HG02885 (cell line): Measurements from ENCODE around the gene RHCE.
A peak's percentile ranks its signal among the peaks of the same experiment; 100 is the strongest.
"Not testable (repeated sequence)": the region's sequence is repeated elsewhere in the genome, so short reads cannot be mapped to it uniquely, and the experiment has no call there.

Source experiments
- ATAC-seq: cut with Tn5 transposase; IDR thresholded peaks from one replicate; pipeline ENCODE4 v1.9.1; 2021; ENCODE audit warnings: mild to moderate bottlenecking; ENCODE audit not compliant: unreplicated experiment, poor library complexity

The RHCE gene

DNA sequence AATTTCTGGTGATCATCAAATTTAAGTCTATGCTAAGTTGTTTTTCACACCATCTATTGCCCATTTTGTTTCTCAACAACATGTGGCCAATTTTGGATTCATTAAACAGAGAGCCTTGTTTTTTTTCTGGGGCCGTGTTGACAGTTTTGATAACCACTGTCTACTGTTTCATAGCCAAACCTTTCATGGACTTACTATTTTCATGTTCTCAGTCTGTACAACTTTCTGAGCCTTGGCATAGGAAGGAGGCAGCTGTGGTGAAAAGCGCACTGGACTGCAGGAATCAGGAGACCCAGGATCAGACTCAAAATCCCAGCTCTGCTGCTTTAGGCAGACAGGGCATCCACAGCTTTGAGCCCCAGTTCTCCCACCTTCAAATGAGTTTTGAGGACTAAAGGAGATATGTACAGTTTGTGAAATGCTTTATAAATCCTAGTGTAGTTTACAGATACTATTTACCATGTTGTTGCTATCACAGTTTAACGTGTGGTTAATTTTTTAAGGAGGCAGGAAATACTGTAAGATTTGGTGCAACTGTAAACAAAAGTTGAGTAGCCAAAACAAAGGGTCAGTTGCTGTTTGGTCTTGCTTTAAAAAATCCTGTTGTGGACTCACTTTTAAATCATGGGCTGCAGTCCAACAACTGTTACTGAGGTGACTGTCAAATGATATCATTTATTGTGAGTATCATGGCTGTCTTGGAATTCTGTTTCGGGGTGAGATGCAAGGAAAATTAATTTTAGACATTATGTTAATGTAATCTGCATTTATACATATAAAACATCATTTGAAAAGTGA, 13.0 kb upstream of the RHCE start:
- no peak for ATAC-seq

DNA sequence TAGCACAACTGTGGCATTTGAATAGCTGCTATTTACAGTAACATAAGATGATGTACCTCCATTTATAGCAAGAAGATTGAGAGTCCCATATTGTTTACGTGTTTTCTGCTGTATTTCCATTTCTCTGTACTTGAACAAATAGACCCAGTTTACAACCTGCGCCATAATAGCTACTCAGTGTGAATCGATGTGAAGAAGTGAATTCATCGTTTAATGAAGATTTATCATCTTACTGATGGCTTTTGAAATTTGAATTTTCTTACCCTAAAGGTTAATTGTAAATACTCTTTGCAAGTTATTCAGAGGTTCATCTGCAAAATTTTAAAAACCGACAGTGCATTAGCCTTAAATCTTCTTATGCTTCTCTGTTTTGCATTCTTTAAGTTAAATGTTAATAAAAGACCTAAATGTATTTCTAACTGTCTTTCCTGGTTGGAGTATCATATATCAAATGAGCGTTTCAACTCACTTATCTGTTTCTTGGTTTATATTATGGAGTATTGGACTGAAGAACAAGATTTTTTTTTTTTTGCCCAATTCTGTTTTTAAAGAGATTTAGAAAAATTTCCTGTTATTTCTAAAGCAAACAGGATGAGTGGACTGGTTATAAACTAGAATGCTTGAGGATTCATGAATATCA, 12.2 kb upstream of the RHCE start:
- ATAC-seq: no peak

DNA sequence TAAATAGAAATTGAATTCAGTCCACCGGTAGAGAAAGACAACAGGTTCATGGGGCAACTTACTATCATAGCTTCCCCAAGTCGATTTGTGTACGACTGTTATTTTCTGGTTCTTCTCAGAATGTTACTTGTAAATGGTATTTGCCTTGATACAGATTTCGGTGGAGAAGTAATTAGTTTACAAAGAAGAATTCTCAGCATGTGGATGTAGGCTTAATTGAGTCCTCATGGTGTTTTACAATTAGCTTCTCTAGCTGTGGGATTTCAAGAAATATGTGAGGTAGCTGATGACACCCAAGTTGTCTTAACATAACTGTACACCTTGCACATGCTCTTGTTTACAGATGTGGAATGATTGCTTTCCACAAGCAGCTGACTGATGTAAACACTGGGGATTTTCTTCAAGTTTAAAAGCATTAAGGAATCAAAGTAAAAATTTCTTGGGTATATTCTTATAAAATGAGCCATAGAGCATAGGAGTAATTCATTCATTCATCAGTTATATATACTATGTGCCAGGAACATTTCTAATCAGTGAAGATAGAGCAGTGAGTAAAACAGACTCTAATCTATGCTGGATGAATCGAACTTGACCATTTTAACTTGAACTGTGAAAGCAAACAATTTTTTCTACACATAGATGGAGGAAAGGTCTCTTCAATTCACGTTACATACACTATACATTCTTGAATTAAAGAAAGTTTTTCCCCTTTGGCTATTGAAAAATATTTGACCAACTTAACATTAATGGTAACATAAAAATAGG, 11.5 kb upstream of the RHCE start:
- no peak for ATAC-seq

DNA sequence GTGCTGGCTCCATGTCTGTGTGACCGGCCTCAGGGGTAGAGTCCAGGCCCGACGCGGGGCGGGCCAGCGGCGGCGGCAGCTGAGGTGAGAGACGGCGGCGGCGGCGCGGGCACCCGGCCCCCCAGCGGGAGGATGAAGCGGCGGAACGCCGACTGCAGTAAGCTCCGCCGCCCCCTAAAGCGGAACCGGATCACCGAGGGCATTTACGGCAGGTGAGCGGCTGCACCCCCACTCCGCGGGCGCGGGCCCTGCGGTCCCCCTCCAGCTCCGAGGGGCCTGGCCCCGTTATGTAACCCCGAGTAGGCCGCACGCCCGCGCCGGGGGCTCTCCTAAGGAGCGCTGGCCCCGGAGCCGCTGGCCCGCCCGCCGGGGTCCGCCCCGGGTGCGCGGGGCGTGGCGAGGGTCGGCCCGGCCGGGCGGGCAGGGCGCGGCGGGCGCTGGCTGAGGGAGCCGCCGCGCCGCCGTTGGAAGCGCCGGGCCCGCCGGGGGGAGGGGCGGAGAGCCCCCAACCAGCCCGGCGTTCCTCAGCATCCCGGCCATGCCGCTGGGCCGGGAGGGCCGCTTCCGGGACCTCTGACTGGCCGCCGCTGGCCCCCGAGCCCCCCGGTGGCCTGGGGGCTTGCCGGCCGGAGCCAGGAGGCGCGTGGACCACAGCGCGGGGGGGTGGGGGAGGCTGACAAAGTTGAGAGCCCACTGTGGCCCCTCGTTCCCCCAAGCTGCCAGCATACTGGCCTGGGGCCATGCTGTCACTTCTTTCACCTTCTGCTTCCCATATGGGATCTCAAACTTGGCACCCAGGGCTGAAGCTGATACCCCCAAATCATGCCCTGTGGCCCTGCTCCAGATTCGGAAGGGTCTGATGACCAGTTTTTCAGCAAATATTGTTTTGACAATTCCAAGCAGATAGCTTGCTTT, 10.6 kb upstream of the RHCE start:
- peak; percentile 19 for ATAC-seq

DNA sequence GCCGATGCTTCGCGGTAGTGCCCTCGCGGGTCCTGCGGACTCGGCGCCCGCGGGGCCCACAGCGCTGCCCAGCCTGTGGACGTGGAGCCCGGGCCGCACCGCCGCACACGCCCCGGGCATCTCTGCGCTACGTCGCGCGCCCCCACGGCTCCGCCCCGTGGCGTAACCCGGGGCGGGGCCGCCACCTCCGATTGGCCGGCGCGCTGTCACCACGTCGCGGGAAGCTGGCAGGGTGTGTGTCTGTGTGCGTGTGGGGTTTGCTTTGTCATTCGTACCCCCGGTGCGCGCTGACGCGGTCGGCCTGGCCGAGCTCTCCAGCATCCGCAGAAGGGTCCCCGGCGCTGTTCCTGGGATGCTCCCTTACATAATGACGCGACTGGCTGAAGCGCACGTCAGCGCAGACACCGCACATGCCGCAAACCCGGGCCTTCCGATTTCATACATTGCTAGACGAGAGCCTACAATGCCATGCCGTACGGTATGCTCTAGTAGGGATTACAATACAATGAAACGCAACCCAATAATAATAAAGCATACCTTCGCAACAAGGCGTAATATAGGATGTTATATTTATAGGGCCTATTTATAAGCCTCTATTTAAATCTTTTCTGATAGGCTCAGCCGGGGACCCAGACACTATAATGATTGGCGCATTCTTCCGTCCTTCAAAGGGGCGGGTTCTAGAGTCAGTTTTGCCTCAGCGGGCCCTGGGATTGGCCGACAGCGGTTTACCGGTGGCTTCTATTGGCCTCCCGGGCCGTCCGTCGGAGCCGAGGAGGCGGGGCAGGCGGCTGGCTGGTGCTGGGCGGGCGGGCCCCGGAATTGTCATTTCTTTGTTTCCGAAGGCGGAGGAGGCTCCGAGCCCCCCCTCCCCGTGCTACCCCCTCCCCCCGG, 9.7 kb upstream of the RHCE start, which contains the start of gene MACO1:
MACO1 (plus strand) TSS at position 825 of the 894 bp plus-strand sequence. CDS start 202 bp downstream, outside the sequence.
- ATAC-seq: peak; percentile 84

DNA sequence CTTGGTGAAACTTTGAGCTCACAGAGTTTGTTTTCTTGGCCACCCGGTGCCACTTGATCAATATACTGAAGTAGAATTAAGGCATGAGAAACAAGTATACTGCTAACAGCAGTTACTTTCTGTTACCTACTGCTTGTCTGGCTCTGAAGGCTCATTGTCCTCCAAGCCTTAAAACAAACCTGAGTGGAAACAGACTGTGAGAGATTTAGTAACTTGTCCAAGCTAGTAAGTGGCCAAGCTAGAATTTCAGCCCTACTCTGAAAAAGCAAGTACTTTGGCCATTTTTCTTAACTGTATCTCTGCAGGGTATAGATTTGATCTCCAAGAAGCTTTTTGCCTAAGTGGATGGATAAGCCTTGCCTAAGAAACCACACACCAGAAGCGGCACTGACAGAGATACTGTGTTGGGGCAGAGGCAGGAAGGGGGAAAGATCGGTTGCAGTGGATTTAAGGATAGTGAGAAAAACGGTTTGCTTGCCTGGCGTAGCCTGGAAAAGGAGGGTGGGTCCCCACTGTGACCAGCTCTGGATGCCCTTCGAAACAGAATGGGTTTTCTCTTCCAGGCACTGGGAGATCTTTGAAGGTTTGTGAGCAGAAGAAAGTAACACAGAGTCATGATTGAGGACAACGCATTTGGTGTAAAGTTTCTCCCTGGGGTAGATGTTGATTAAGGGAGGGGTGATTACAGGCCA, 8.0 kb upstream of the RHCE start:
- no peak for ATAC-seq

DNA sequence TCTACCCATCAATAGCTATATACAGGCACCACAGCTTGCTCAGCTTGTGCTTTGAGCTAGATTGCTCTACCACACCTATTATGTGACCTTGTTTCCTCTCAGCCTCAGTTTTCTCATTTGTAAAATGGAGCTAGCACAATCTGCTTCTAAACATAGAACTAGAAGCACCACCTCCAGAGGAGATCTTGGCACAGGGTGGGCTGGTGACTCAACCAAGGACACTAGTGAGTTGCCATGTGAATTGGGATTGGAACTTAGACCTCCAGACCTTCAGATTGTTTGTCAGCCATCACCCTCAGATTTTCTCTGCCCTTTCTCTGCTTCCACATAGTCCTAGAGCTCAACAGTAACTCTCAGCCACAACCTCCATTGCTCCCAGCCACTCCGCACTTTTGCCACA, 7.1 kb upstream of the RHCE start:
- ATAC-seq: no peak

DNA sequence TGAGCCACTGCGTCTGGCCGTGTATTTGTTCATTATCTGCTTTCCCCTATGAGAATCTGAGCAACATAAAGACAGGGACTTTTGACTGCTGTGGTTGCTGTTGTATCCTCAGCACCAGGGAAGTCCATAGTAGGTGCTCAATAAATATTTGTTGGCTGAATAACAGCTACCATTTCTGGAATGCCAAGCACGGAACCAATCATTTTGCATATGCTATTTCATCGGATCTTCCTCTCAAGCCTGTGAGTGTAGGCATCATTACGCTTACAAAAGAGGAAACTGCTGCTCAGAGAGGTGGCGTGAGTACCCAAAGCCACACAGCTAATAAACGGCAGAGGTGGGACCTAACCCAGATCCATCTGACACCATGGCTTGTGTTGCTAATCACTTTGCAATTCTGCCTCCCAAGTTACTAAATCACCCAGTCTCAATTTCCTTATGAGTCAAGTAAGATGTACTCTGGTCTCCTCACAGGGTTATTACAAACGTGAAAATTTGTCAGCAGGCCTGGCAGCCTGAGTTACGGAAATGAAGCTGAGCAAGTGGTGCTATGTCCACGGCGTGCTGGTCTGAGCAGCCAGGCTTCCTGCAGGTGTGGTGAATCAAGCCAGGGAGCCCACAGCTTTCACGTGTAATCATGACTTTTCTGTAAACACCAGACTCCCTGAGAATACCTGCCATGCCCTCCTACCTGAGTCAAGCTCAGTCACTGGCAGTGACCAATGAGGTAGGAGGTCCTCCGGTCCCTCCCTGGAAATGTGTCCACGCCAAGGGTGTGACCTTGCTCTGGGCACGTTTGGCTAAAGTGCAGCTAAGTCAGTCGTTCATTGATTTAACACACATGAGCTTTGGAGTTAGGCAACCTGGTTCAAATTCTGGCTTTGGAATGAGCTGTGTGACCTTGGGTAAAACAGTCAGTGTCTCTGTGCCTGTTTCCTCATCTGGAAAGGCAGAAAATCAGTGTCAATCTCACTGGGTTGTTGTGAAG, 4.8 kb upstream of the RHCE start:
- no peak for ATAC-seq

DNA sequence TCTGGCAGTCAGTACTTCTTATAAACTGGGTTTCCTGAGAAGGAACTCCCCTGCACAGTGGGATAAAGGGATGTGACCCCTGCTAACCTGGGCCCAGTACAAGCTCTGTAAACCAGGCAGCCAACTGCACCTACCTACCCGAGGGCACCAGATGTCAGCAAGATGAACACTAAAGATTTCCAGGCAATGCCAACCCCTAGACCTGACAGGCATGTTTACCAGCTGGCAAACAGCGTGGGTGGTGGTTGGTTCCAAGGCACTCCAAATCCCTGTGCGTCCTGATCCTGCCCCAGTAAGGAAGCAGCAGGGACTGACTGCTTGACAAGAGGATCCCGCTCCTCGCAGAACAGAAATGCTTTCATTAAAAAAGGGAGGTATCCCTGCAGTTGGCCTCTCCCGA, 2.6 kb upstream of the RHCE start:
- not testable (repeated sequence) for ATAC-seq

DNA sequence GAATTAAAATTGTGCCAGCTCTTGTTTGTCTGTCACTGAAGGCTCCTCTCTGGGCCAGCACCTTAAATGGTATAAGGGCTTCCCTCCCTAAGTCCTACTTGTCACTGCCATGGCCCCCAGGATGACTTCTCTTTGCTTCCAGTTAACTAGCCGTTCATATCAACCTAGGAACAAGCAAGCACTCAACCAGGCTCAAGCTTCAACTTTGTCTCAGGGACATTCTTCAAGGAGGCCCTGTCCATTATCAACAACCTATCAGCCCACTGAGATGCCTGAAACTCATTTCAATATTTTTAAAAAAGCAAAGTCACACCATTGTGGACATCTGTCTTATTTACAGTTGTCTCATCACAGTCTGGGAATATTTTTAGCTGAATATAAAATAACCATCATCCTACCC, 1.3 kb downstream of the RHCE start:
- ATAC-seq: not testable (repeated sequence)

DNA sequence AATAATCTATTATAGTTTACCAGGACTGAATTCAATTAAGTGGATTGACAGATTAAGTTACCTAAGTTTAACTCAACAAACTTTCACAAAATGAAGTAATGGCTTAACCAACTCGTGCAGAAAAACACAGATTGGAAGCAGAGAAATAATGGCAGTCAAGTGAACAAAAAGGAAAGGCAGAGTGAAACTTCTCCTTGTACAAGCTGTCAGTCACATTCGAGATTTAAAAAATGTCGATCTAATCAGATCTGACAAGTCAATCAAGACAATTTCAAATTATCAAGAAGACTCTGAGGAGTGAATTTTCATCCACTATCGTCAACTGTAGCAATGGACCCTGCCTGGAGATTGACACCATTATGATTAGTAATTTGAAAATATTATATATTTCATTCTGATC, 3.3 kb downstream of the RHCE start:
- ATAC-seq: not testable (repeated sequence)

DNA sequence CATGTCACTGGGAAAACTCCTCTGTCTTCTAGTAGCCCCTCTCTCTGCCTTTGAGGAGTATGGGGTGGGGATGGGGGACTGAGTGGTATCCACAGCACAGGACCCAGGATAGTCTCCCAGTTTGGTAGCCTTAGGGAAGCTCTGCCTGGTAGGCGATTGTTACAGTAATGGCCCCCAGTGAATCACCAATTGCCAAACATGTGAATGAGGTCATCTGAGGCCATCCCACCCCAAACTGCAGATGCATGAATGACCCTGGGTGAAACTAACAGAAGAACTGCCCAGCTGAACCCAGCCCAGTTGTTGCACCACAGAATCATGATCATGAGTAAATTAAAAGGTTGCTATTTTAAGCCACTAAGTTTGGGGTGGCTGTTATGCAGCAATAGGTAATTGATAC, 6.0 kb downstream of the RHCE start:
- not testable (repeated sequence) for ATAC-seq

DNA sequence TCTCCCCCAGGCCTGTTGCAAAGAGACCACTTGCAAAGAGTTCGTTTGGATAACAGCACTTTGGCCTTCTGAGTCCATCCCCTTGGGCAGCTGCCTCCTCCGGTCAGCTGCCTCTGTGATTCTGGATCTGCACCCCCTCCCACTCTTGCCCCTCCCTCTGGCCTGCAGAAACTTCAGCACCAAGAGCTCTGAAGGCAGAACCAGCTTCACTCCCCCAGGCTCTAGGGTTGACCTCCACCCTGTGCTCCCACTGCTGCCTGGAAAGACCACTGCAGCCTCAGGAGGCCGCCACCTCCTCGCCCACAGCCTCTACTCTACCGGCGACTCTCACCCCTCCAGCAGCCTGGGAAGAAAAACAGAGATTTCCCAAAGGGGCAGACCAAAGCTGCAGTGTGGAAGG, 6.5 kb downstream of the RHCE start:
- not testable (repeated sequence) for ATAC-seq

DNA sequence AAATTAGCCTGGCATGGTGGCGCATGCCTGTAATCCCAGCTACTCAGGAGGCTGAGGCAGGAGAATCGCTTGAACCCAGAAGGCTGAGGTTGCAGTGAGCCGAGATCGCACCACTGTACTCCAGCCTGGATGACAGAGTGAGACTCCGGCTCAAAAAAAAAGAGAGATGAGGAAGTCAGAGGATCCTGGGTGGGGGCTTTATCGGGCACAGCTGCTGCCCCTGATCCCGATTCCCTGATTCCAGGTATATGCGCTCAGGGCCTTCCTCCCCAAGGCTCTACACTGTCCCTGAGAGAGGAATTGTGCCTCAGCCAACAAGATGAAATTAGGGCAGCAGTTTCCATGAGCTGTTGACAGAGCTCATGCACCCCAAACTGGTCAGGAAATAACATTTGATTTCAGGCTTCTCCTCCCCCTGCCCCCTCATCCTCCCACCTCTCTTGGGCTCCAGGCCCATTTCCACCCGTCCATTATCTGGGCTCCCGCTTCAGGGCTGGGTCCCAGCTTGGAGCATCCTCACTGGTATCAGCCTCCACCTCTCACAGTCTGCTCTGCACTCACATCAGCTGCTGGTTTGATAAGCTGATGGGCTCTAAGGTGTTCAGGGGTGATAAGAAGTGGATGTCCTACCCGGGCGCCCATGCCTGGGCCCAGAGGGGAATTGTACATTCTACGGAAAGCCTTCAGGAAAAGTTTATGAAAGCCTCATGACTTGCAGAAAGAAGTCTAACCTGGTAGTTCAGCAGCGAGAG, 7.6 kb downstream of the RHCE start:
- not testable (repeated sequence) for ATAC-seq

DNA sequence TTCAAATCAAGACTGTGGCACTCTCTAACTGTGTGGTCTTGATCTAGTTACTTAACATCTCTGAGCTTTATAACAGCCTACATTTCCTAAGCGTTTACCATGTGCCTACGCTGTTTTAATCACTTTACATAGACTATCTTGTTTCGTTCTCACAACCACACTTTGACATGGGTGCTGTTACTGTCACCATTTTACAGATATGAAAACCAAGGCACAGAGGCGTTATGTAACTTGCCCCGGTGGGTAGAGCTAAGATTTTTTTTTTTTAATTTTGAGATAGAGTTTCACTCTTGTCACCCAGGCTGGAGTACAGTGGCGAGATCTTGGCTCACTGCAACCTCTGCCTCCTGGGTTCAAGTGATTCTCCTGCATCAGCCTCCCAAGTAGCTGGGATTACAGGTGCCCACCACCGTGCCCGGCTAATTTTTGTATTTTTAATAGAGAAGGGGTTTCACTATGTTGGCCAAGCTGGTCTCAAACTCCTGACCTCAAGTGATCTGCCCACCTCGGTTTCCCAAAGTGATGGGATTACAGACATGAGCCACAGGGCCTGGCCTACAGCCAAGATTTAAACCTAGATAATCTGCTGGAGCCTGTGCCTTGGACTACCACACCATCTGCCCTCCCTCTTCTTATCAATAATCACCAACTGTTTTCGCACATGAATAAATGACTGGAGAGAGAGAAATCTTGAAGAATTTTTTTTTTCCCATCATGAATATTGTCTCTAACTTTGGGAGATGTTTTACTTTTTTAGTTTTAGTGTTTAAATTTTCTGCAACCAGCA, 10.8 kb downstream of the RHCE start:
- not testable (repeated sequence) for ATAC-seq
